PC-9 (cell line): Measurements from ENCODE around the gene STPG3.

Experiments
- EZH2 ChIP-seq: fragments of 200-600 bp; sonication (generic); IDR thresholded peaks from 2 replicates; pipeline ENCODE4 v1.8.0; 2017; ENCODE audit warnings: antibody characterized with exemption, low read depth
- TF ChIP-seq, protein P1 (sequence below): fragments of 200-600 bp; sonication (generic); conservative IDR thresholded peaks from 2 replicates; pipeline ENCODE4 v1.6.1; 2017; ENCODE audit warnings: mixed run types, antibody characterized with exemption, mild to moderate bottlenecking, moderate library complexity

DNA sequence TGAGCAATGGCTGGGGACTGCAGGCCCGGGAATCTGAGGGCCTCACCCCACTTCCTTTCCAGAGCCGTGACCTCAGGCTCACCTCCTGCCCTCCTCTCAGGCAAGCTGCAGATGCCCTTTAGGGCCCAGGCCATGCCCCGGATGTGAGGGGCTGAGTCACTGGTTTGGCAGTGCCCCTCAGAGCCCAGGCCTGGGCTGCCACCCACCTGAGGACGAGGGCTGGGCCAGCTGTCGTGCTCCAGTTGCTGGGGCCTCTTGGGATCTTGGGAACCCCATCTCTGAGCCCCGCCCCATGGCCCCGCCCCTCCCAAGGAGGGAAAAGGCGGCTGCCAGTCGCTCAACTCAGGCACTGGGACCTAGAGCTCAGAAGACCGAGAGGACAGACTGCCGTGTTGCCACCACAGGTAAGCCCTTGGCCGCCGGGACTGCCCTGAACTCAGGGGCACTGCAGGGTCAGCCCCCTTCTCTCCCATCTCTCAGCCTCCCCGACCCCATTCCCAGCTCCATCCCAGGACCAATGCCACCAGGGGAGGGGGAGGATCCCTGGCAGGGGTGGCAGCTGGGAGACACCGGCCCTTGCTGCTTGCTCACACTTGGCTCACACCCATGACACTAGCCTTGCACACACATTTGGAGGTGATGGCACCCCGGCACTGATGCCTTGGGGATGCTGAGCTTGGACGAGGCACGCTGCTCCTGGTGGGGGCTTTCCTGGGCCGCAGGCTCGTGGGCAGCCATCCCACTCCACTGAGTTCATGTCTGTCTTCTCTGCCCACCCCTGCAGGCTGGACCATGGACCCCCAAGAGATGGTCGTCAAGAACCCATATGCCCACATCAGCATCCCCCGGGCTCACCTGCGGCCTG, 26.0 kb upstream of the STPG3 start, which contains the start of gene CYSRT1:
- TF ChIP-seq, protein P1, sequence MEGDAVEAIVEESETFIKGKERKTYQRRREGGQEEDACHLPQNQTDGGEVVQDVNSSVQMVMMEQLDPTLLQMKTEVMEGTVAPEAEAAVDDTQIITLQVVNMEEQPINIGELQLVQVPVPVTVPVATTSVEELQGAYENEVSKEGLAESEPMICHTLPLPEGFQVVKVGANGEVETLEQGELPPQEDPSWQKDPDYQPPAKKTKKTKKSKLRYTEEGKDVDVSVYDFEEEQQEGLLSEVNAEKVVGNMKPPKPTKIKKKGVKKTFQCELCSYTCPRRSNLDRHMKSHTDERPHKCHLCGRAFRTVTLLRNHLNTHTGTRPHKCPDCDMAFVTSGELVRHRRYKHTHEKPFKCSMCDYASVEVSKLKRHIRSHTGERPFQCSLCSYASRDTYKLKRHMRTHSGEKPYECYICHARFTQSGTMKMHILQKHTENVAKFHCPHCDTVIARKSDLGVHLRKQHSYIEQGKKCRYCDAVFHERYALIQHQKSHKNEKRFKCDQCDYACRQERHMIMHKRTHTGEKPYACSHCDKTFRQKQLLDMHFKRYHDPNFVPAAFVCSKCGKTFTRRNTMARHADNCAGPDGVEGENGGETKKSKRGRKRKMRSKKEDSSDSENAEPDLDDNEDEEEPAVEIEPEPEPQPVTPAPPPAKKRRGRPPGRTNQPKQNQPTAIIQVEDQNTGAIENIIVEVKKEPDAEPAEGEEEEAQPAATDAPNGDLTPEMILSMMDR, result no peak
- no peak for TF ChIP-seq EZH2
